Astrocyte (in vitro differentiated cells and primary cell): ENCODE measurements around the gene ARHGDIA. TPM values are rescaled to one million over a fixed set of nuclear protein-coding genes. Genes with fewer than 3 reads are reported as not detected.

Experiments
- DNase-seq: peaks from one replicate; pipeline ENCODE4 v3.0.0-alpha.2; 2010; ENCODE audit warnings: low read depth
- FAIRE-seq: peaks from 2 replicates; lab custom pipeline; 2011; peaks lifted over from hg19 to GRCh38; lab: Jason Lieb, UNC
- H2AFZ ChIP-seq: 2 replicates; pipeline ENCODE4 v1.6.0; 2012; ENCODE audit warnings: low read depth, low read length, inconsistent platforms
- H3K27ac ChIP-seq: 2 replicates; pipeline ENCODE4 v1.5.1; 2011; ENCODE audit warnings: low read depth, low read length, inconsistent platforms
- H3K27me3 ChIP-seq: 2 replicates; pipeline ENCODE4 v1.6.0; 2011; ENCODE audit warnings: low read length, inconsistent platforms; ENCODE audit not compliant: insufficient read depth
- H3K36me3 ChIP-seq: 2 replicates; pipeline ENCODE4 v1.5.1; 2011; ENCODE audit warnings: low read length, inconsistent platforms; ENCODE audit not compliant: insufficient read depth
- H3K4me1 ChIP-seq: 2 replicates; pipeline ENCODE4 v1.5.1; 2011; ENCODE audit warnings: low read length, inconsistent platforms; ENCODE audit not compliant: insufficient read depth
- H3K4me2 ChIP-seq: 2 replicates; pipeline ENCODE4 v1.6.0; 2012; ENCODE audit warnings: low read length, inconsistent platforms
- H3K4me3 ChIP-seq: 2 replicates; pipeline ENCODE4 v1.5.1; 2011; ENCODE audit warnings: low read depth, mild to moderate bottlenecking, low read length, inconsistent platforms; ENCODE audit not compliant: insufficient read depth
- H3K79me2 ChIP-seq: 2 replicates; pipeline ENCODE4 v1.6.0; 2012; ENCODE audit warnings: mild to moderate bottlenecking, low read length, inconsistent platforms; ENCODE audit not compliant: insufficient read depth
- H3K9ac ChIP-seq: 2 replicates; pipeline ENCODE4 v1.6.0; 2012; ENCODE audit warnings: mild to moderate bottlenecking, low read length, inconsistent platforms
- H3K9me3 ChIP-seq: 2 replicates; pipeline ENCODE4 v1.5.1; 2012; ENCODE audit warnings: low read depth, mild to moderate bottlenecking, low read length, inconsistent platforms; ENCODE audit not compliant: insufficient read depth
- H4K20me1 ChIP-seq: 2 replicates; pipeline ENCODE4 v1.6.0; 2012; ENCODE audit warnings: low read length, inconsistent platforms; ENCODE audit not compliant: insufficient read depth
- H3K27ac Mint-ChIP-seq: one replicate; pipeline ENCODE4 v1.8.0; 2021; ENCODE audit warnings: mild to moderate bottlenecking, mixed read lengths; ENCODE audit not compliant: unreplicated experiment
- H3K27me3 Mint-ChIP-seq: one replicate; pipeline ENCODE4 v1.8.0; 2021; ENCODE audit warnings: low read depth, mixed read lengths; ENCODE audit not compliant: unreplicated experiment
- H3K36me3 Mint-ChIP-seq: one replicate; pipeline ENCODE4 v1.8.0; 2021; ENCODE audit warnings: low read depth, mixed read lengths; ENCODE audit not compliant: unreplicated experiment
- H3K4me1 Mint-ChIP-seq: one replicate; pipeline ENCODE4 v1.8.0; 2021; ENCODE audit warnings: low read depth, mixed read lengths; ENCODE audit not compliant: unreplicated experiment
- H3K4me3 Mint-ChIP-seq: one replicate; pipeline ENCODE4 v1.8.0; 2021; ENCODE audit warnings: mild to moderate bottlenecking, moderate library complexity, mixed read lengths; ENCODE audit not compliant: unreplicated experiment
- H3K9me3 Mint-ChIP-seq: one replicate; pipeline ENCODE4 v1.8.0; 2021; ENCODE audit warnings: mild to moderate bottlenecking, mixed read lengths; ENCODE audit not compliant: unreplicated experiment
- CTCF ChIP-seq: IDR thresholded peaks from 2 replicates; pipeline ENCODE4 v1.5.1; 2011; ENCODE audit warnings: low read depth, mild to moderate bottlenecking, inconsistent platforms, low read length, moderate library complexity; ENCODE audit not compliant: insufficient read depth
- EZH2 ChIP-seq: IDR thresholded peaks from 2 replicates; pipeline ENCODE4 v1.6.1; 2012; ENCODE audit warnings: mild to moderate bottlenecking, low read length, inconsistent platforms; ENCODE audit not compliant: insufficient read depth
- total RNA-seq: library from RNA; stranded (reverse); gene quantifications from 2 replicates; pipeline ENCODE4 v1.2.1, GENCODE V29; 2021

The ARHGDIA gene
- total RNA-seq, 1 donor from 2014 or later, result 352 TPM

DNA sequence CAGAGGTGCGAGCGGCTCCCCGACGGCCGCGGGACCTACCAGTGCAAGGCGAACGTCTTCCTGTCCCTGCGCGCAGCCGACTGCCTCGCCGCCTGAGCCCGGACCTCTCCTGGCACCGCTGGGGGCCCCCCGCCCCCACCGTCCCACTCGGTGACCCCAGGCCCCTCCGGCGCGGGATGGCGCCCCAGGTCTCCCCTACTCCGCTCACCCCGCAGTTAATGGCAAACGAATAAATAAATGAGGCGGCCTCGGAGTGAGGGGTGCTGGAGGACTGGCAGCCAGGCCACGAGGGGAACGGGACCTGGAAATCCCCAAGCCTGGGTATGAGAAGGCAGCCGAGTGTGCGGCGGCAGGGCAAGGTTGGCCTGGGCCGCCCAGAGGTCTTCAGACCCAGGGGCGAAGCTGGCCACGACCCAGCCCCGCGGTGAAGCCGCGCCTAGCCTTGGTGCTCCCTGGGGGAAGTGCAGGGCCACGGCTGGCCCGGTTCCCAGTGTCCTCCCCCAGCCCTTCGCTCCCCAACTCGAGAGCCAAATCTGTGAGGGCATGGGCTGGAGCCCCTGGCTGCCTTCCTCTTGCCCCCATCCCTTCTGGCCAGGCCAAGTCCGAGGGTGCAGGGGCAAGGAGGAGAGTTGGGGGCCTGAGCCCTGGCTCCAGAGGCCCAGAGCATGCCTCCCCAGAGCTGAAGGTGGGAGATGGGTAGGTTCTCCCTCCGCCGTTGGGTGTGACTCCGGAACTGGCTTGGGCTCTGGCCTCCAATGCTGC is 31.7 kb upstream of the ARHGDIA start:
- peaks cover 10% of the 10 kb centered on the region for H3K4me1 Mint-ChIP-seq
- Histone ChIP-seq H3K4me3 (no peak overlapping the region), H3K9ac (no peak overlapping the region), H4K20me1 (peaks cover 26% of the 10 kb centered on the region), H3K27me3 (no peaks in the 10 kb centered on the region), H3K79me2 (peaks cover 11% of the 10 kb centered on the region), H2AFZ (no peak overlapping the region), H3K4me2 (peak overlapping the region; percentile 77), H3K9me3 (no peaks in the 10 kb centered on the region), H3K27ac (no peak overlapping the region), H3K4me1 (peaks cover 27% of the 10 kb centered on the region), H3K36me3 (no peaks in the 10 kb centered on the region)
- FAIRE-seq (no peak), DNase-seq (no peak)
- TF ChIP-seq CTCF (no peak), EZH2 (no peak)
- no peak overlapping the region for H3K27ac Mint-ChIP-seq
- H3K27me3 Mint-ChIP-seq, result no peaks in the 10 kb centered on the region
- no peak overlapping the region for H3K4me3 Mint-ChIP-seq
- H3K36me3 Mint-ChIP-seq, result peaks cover 8% of the 10 kb centered on the region
- no peaks in the 10 kb centered on the region for H3K9me3 Mint-ChIP-seq

GRCh38 chr17:81902023-81902652 is 31.0 kb upstream of the ARHGDIA start, which contains the start of gene NPB:
Gene NPB (plus strand): TSS chr17:81902238. CDS start chr17:81902278, 40 bp downstream.
- DNase-seq (no peak), FAIRE-seq (no peak)
- Mint-ChIP-seq H3K4me3 (no peak within 1 kb of the TSS), H3K27me3 (no peaks in the 10 kb centered on the region), H3K36me3 (peaks cover 8% of the 10 kb centered on the region), H3K27ac (peak within 1 kb of the TSS; percentile 13), H3K4me1 (peaks cover 12% of the 10 kb centered on the region), H3K9me3 (no peaks in the 10 kb centered on the region)
- Histone ChIP-seq H3K79me2 (peaks cover 11% of the 10 kb centered on the region), H3K27me3 (no peaks in the 10 kb centered on the region), H3K36me3 (no peaks in the 10 kb centered on the region), H3K9me3 (no peaks in the 10 kb centered on the region), H3K27ac (no peak within 1 kb of the TSS), H2AFZ (no peak within 1 kb of the TSS), H3K4me3 (peak within 1 kb of the TSS; percentile 1), H3K9ac (no peak within 1 kb of the TSS), H3K4me2 (peak within 1 kb of the TSS; percentile 77), H4K20me1 (peaks cover 26% of the 10 kb centered on the region), H3K4me1 (peaks cover 32% of the 10 kb centered on the region)
- TF ChIP-seq EZH2 (no peak), CTCF (no peak)
